HUES6 (cell line): Measurements from ENCODE around the gene PRMT2.
"Not testable (repeated sequence)": the region's sequence is repeated elsewhere in the genome, so short reads cannot be mapped to it uniquely, and the experiment has no call there.

ENCODE experiments used
- H3K27ac ChIP-seq: 2 replicates; pipeline ENCODE4 v1.7.0; 2013; ENCODE audit warnings: low read depth, mild to moderate bottlenecking, low read length, inconsistent platforms
- H3K27me3 ChIP-seq: 2 replicates; pipeline ENCODE4 v1.6.1; 2013; ENCODE audit warnings: low read length; ENCODE audit not compliant: control insufficient read depth, insufficient read depth
- H3K36me3 ChIP-seq: 2 replicates; pipeline ENCODE4 v1.6.1; 2013; ENCODE audit warnings: low read length; ENCODE audit not compliant: control insufficient read depth, insufficient read depth
- H3K4me1 ChIP-seq: 2 replicates; pipeline ENCODE4 v1.6.1; 2013; ENCODE audit warnings: low read length; ENCODE audit not compliant: control insufficient read depth, insufficient read depth
- H3K4me3 ChIP-seq: 2 replicates; pipeline ENCODE4 v1.5.1; 2013; ENCODE audit warnings: low read depth, low read length
- H3K9ac ChIP-seq: one replicate; pipeline ENCODE4 v1.6.1; 2013; ENCODE audit warnings: mild to moderate bottlenecking, low read length
- H3K9me3 ChIP-seq: 2 replicates; pipeline ENCODE4 v1.6.1; 2013; ENCODE audit warnings: low read depth, low read length; ENCODE audit not compliant: control insufficient read depth, insufficient read depth

Gene PRMT2

DNA sequence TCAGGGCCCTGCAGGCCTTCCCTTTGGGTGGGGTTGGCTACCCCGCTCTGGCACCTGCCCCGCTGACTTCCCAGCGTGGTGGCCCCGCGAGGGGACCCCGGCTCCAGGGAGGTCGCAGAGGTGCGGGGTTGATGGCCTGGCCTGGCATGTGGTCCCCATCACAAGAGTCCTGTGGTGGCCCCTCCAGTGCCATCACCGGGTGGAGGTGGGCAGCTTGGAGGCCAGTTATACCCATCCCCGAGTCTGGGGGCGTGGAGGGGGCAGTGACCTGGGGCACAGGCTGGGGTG, 26.8 kb downstream of the PRMT2 start:
- Histone ChIP-seq H3K27ac (no peak overlapping the region), H3K4me3 (no peak overlapping the region), H3K36me3 (peaks cover 14% of the 10 kb centered on the region), H3K9ac (no peak overlapping the region), H3K27me3 (peaks cover 8% of the 10 kb centered on the region; the same call in 1 of the 2 replicates), H3K4me1 (no peaks in the 10 kb centered on the region), H3K9me3 (no peaks in the 10 kb centered on the region)

DNA sequence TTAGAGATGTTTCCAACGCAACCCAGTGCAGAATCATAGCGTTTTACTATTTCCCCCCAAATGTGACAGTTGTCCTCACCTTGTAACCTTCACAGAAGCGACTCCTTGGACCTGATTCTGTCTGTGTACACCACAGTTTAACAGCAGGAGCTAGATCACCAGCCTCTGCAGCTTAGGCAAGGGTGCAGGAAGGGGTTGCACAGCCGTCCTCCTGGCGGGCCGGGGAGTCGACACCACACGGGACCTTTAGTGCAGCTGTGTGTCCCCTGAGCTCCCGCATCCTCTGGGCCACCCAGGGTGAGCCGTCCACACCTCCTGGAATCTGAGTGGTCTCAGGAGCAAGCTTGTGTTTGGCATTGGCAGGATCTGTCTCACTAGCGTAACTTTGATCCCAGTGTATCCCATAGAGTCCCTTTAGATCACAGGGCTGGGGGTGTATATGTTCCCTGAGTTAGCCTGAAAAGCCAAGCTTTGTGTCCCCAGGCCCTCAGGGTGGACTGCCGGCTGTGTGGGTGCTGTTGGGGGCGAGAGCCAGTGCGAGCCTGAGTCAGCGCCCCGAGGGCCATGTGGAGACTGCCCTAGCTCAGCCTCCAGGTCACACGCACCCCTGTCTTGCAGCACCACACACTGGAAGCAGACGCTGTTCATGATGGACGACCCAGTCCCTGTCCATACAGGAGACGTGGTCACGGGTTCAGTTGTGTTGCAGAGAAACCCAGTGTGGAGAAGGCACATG, 27.5 kb downstream of the PRMT2 start:
- H3K27me3 ChIP-seq = peaks cover 15% of the 10 kb centered on the region
- no peak overlapping the region for H3K27ac ChIP-seq
- no peak overlapping the region for H3K9ac ChIP-seq
- no peaks in the 10 kb centered on the region for H3K9me3 ChIP-seq
- H3K4me1 ChIP-seq = no peaks in the 10 kb centered on the region
- peaks cover 14% of the 10 kb centered on the region for H3K36me3 ChIP-seq
- no peak overlapping the region for H3K4me3 ChIP-seq

- no peak overlapping the region for H3K27ac ChIP-seq
- no peaks in the 10 kb centered on the region for H3K9me3 ChIP-seq
- no peaks in the 10 kb centered on the region for H3K4me1 ChIP-seq
- H3K4me3 ChIP-seq = no peak overlapping the region
- H3K9ac ChIP-seq = no peak overlapping the region
- peaks cover 12% of the 10 kb centered on the region for H3K36me3 ChIP-seq
- peaks cover 16% of the 10 kb centered on the region for H3K27me3 ChIP-seq
These were observed 28.3 kb downstream of the PRMT2 start for GRCh38 chr21:46663754-46664153.

DNA sequence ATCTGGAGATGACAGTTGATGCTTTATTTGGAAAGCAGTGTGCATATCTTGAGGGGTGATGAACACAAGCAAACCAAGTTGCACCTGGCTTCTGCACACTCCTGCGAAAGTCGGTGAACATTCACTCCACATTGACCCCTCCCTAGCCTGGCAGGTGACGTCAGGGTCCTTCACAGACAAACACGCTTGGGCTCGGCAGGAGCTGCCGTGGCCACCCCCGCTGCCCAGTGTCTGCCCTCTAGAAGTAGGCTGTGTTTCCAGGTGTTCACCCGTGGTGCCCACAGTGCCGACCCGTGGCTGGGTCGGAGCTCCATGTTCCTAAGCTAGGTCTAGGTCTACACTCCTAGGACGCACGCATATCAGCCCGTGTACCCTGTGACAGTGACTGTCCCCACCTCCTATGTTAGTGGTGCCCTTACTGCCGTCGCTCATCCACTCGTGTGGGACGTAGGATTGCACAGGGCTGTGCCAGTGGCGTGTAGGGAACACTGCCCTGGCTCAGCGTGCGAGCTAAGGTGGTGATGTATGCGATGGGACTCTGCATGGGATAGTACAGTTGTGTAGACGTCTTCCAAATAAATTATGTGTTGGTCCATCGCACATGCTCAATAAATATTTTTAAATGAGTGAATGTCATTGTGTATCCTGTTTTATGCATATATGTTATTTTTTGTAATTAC, 29.0 kb downstream of the PRMT2 start:
- H3K27me3 ChIP-seq = peaks cover 16% of the 10 kb centered on the region
- no peaks in the 10 kb centered on the region for H3K4me1 ChIP-seq
- no peak overlapping the region for H3K9ac ChIP-seq
- H3K4me3 ChIP-seq = no peak overlapping the region
- no peaks in the 10 kb centered on the region for H3K9me3 ChIP-seq
- H3K27ac ChIP-seq = no peak overlapping the region
- H3K36me3 ChIP-seq = peaks cover 10% of the 10 kb centered on the region

- no peaks in the 10 kb centered on the region for H3K4me1 ChIP-seq
These were observed 30.1 kb downstream of the PRMT2 start for GRCh38 chr21:46665566-46665965.

DNA sequence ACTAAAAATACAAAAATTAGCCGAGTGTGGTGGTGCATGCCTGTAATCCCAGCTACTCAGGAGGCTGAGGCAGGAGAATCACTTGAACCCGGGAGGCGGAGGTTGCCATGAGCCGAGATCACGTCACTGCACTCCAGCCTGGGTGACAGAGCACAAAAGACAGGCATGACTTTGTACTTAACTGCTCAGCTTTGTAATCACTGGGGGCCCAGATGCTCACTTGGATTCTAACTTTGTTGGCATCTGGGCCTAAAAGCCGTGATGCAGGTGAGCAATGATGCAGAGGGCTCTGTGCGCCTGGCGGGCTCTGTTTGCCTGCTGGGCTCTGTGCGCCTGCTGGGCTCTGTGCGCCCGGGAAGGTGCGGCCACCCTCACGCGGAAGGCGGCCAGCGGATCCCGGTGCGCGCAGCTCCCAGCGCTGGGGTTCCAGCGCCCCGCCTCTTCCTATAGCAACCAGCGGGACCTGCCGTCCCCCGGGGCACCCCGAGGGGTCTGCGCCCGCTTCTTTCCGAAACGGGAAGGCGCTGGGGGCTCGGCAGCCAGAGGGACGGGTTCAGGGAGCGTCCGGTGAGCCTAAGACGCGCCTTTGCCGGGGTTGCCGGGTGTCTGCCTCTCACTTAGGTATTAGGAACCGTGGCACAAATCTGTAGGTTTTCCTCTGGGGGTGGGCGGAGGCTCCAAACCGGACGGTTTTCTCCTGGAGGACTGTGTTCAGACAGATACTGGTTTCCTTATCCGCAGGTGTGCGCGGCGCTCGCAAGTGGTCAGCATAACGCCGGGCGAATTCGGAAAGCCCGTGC, 31.7 kb downstream of the PRMT2 start:
- Histone ChIP-seq H3K9ac (peak overlapping the region; percentile 66), H3K9me3 (no peaks in the 10 kb centered on the region), H3K27me3 (peaks cover 16% of the 10 kb centered on the region), H3K4me1 (no peaks in the 10 kb centered on the region), H3K36me3 (peaks cover 10% of the 10 kb centered on the region), H3K27ac (no peak overlapping the region; the same call in 1 of the 2 replicates), H3K4me3 (peak overlapping the region; percentile 82)

More at GRCh38 chr21:46665566-46665965, 30.1 kb downstream of the PRMT2 start:
- H3K4me3 ChIP-seq = no peak overlapping the region
- H3K9me3 ChIP-seq = no peaks in the 10 kb centered on the region
- H3K36me3 ChIP-seq = peaks cover 10% of the 10 kb centered on the region
- H3K27ac ChIP-seq = no peak overlapping the region
- peaks cover 16% of the 10 kb centered on the region for H3K27me3 ChIP-seq
- H3K9ac ChIP-seq = no peak overlapping the region

DNA sequence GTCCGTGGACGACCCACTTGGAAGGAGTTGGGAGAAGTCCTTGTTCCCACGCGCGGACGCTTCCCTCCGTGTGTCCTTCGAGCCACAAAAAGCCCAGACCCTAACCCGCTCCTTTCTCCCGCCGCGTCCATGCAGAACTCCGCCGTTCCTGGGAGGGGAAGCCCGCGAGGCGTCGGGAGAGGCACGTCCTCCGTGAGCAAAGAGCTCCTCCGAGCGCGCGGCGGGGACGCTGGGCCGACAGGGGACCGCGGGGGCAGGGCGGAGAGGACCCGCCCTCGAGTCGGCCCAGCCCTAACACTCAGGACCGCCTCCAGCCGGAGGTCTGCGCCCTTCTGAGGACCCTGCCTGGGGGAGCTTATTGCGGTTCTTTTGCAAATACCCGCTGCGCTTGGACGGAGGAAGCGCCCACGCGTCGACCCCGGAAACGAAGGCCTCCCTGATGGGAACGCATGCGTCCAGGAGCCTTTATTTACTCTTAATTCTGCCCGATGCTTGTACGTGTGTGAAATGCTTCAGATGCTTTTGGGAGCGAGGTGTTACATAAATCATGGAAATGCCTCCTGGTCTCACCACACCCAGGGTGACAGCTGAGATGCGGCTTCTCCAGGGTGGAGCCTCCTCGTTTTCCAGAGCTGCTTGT, 32.4 kb downstream of the PRMT2 start:
- Histone ChIP-seq H3K9me3 (no peaks in the 10 kb centered on the region), H3K36me3 (peaks cover 10% of the 10 kb centered on the region), H3K27ac (no peak overlapping the region; the same call in 1 of the 2 replicates), H3K4me3 (peak overlapping the region; percentile 82), H3K9ac (peak overlapping the region; percentile 66), H3K27me3 (peaks cover 16% of the 10 kb centered on the region), H3K4me1 (no peaks in the 10 kb centered on the region)

DNA sequence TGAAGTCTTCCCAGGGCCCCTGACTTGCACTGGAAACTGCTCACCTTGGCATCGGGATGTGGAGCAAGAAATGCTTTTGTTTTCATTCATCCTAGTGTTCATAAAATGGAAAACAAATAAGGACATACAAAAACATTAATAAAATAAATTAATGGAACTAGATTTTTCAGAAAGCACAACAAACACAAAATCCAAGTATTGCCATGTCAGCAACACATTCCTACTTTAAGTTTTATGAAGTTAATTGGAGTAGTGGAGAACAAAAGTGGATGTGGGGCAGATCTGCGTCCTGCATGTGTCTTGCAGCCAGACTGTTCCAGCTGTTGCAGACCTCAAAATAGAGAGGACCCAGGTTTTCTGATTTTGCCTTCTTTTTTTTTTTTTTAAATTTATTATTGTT, 32.9 kb downstream of the PRMT2 start:
- no peaks in the 10 kb centered on the region for H3K9me3 ChIP-seq
- H3K36me3 ChIP-seq = peaks cover 10% of the 10 kb centered on the region
- peaks cover 16% of the 10 kb centered on the region for H3K27me3 ChIP-seq
- peak overlapping the region; percentile 82 for H3K4me3 ChIP-seq
- no peak overlapping the region for H3K27ac ChIP-seq
- no peaks in the 10 kb centered on the region for H3K4me1 ChIP-seq
- no peak overlapping the region for H3K9ac ChIP-seq

DNA sequence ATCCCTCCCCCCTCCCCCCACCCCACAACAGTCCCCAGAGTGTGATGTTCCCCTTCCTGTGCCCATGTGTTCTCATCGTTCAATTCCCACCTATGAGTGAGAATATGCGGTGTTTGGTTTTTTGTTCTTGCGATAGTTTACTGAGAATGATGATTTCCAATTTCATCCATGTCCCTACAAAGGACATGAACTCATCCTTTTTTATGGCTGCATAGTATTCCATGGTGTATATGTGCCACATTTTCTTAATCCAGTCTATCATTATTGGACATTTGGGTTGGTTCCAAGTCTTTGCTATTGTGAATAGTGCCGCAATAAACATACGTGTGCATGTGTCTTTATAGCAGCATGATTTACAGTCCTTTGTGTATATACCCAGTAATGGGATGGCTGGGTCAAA, 33.4 kb downstream of the PRMT2 start:
- H3K36me3 ChIP-seq = peaks cover 10% of the 10 kb centered on the region
- not testable (repeated sequence) for H3K9me3 ChIP-seq, H3K27ac ChIP-seq, H3K4me3 ChIP-seq, H3K4me1 ChIP-seq, H3K9ac ChIP-seq
- peaks cover 16% of the 10 kb centered on the region for H3K27me3 ChIP-seq

- no peak overlapping the region for H3K27ac ChIP-seq
- H3K9ac ChIP-seq = no peak overlapping the region
- no peaks in the 10 kb centered on the region for H3K27me3 ChIP-seq
- H3K36me3 ChIP-seq = no peaks in the 10 kb centered on the region
- no peaks in the 10 kb centered on the region for H3K9me3 ChIP-seq
- H3K4me1 ChIP-seq = no peaks in the 10 kb centered on the region
- H3K4me3 ChIP-seq = no peak overlapping the region
These were observed 39.0 kb downstream of the PRMT2 start for GRCh38 chr21:46674430-46675007.
